Measurements from ENCODE around the gene GALNT10. TPM values are rescaled to one million over a fixed set of nuclear protein-coding genes. Genes with fewer than 3 reads are reported as not detected.
A peak's percentile ranks its signal among the peaks of the same experiment; 100 is the strongest.

Gene GALNT10
- total RNA-seq, 2 experiments from 2014 or later = 12.9 to 15.2 TPM

DNA sequence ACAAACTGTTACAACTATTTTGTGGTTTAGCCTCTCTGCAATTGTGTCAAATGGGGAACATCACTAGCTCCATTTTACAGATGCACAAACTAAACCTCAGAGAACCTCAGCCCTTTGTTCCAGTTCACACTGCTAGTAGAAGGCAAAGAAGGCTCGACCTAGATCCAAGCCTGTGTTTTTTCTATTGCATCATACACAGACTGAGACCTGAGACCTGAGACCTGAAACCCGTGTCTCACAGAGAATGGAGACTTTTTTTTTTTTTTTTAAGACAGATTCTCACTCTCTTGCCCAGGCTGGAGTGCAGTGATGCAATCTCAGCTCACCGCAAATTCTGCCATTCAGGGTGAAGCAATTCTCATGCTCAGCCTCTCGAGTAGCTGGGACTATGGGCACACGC, 120.8 kb downstream of the GALNT10 start:
- Mint-ChIP-seq H3K4me1 (ENCODE audit: low read depth) (peaks cover 35% of the 10 kb centered on the region), H3K27ac (peak overlapping the region; percentile 54), H3K9me3 (no peaks in the 10 kb centered on the region), H3K27me3 (no peaks in the 10 kb centered on the region), H3K36me3 (ENCODE audit: low read depth) (peaks cover 13% of the 10 kb centered on the region), H3K4me3 (no peak overlapping the region)
- ATAC-seq = peak; percentile 79
- CTCF ChIA-PET = no interaction called here
- TF ChIP-seq, protein P1, sequence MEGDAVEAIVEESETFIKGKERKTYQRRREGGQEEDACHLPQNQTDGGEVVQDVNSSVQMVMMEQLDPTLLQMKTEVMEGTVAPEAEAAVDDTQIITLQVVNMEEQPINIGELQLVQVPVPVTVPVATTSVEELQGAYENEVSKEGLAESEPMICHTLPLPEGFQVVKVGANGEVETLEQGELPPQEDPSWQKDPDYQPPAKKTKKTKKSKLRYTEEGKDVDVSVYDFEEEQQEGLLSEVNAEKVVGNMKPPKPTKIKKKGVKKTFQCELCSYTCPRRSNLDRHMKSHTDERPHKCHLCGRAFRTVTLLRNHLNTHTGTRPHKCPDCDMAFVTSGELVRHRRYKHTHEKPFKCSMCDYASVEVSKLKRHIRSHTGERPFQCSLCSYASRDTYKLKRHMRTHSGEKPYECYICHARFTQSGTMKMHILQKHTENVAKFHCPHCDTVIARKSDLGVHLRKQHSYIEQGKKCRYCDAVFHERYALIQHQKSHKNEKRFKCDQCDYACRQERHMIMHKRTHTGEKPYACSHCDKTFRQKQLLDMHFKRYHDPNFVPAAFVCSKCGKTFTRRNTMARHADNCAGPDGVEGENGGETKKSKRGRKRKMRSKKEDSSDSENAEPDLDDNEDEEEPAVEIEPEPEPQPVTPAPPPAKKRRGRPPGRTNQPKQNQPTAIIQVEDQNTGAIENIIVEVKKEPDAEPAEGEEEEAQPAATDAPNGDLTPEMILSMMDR (IDR thresholded peaks at IDR 0.05) = no peak
- DNase-seq = peak; percentile 40
- intact Hi-C loops (cut with micrococcal nuclease) = no loop called here
- POLR2A ChIA-PET = no interaction called here

DNA sequence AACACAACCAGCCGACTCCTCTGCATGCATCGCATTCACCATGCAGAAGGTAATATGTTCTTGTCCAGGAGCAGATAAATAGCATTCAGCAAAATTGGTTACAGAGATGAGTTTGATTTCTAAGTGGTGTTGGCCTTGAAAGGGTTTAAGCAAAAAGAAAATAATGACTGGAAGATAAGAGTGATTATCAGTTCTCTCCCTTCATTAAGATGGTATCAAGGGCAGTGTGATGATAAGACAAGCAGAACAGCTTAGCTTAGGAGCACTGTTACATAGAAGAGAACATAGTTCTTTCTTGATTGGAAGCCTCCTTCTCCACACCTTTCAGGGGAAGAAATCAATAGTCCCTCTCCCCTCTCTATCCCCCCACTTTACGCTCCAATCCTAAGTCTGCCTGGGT, 121.5 kb downstream of the GALNT10 start:
- ChIA-PET POLR2A (no interaction called here), CTCF (no interaction called here)
- TF ChIP-seq, protein P1 (IDR thresholded peaks at IDR 0.05) = no peak
- Mint-ChIP-seq H3K27me3 (no peaks in the 10 kb centered on the region), H3K4me1 (ENCODE audit: low read depth) (peaks cover 35% of the 10 kb centered on the region), H3K4me3 (no peak overlapping the region), H3K27ac (peak overlapping the region; percentile 65), H3K36me3 (ENCODE audit: low read depth) (peaks cover 10% of the 10 kb centered on the region), H3K9me3 (no peaks in the 10 kb centered on the region)
- DNase-seq (no peak), ATAC-seq (no peak)
- intact Hi-C loops (cut with micrococcal nuclease) = no loop called here

DNA sequence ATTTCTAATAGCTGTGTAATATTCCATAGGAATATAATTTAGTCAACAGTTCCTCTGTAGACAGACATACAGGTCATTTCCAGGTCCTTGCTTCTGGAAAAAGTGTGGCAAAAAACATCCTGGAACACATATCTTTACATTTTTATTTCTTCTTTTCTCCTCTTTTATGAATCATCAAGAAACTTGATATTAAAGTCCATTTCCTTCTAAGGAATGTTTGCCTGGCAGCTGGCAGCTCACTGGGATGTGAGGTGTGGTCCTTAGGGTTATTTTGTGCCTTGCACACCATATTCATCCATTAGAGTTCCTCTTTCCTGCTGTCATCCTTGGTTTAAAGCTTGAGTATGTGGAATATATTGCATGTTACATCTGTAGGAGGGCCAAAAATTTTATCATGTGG, 122.0 kb downstream of the GALNT10 start:
- TF ChIP-seq, protein P1 (IDR thresholded peaks at IDR 0.05) = no peak
- H3K9me3 Mint-ChIP-seq = no peaks in the 10 kb centered on the region
- peaks cover 10% of the 10 kb centered on the region for H3K36me3 Mint-ChIP-seq (ENCODE audit: low read depth)
- intact Hi-C loops (cut with micrococcal nuclease) = no loop called here
- ATAC-seq = no peak
- POLR2A ChIA-PET = no interaction called here
- H3K27ac Mint-ChIP-seq = no peak overlapping the region
- H3K4me1 Mint-ChIP-seq (ENCODE audit: low read depth) = peaks cover 35% of the 10 kb centered on the region
- DNase-seq = no peak
- H3K4me3 Mint-ChIP-seq = no peak overlapping the region
- no peaks in the 10 kb centered on the region for H3K27me3 Mint-ChIP-seq
- CTCF ChIA-PET = interaction anchor here (0.6 kb wide), 2 partner anchors 9 to 20 kb away, joined by 3 read pairs; no protein-coding TSS in a partner anchor

DNA sequence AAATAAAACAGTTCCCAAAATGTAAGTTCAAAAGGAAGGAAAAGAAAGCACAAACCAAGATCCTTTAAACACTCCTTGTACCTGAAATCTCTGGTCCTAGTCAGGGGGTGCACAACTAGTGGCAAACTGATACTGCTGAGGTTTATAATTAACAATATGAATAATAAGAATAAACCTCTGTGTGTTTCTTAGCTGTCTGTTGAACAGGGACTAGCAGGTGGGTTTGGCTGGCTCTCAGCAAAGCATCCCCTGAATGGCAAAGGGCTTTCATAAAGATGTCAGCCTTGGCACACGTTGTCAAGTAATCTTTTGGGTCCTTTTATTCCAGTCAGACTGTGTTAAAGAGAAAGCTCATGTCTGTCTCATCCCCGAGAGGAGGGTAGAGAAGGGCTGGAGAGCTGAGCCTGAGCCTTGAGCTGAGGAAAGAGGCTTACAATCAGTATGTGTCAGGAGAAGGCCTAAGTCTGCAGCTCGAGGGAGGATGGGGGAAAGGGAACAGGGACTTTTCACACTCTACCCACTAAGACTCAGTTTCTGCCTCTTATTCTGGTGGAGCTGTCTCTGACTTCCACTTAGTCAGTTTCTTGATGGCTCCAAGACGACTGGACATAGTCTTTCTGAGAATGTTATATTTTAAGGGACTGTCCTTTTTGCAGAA, 123.0 kb downstream of the GALNT10 start:
- ATAC-seq (no peak), DNase-seq (no peak)
- Mint-ChIP-seq H3K27me3 (no peaks in the 10 kb centered on the region), H3K4me1 (ENCODE audit: low read depth) (peaks cover 35% of the 10 kb centered on the region), H3K4me3 (no peak overlapping the region), H3K36me3 (ENCODE audit: low read depth) (peaks cover 10% of the 10 kb centered on the region), H3K27ac (no peak overlapping the region), H3K9me3 (no peaks in the 10 kb centered on the region)
- intact Hi-C loops (cut with micrococcal nuclease) = no loop called here
- POLR2A ChIA-PET = no interaction called here
- CTCF ChIA-PET = interaction anchor here (0.6 kb wide), 1 partner anchor 8 kb away, joined by 3 read pairs; no protein-coding TSS in a partner anchor
- TF ChIP-seq, protein P1 (IDR thresholded peaks at IDR 0.05) = no peak

DNA sequence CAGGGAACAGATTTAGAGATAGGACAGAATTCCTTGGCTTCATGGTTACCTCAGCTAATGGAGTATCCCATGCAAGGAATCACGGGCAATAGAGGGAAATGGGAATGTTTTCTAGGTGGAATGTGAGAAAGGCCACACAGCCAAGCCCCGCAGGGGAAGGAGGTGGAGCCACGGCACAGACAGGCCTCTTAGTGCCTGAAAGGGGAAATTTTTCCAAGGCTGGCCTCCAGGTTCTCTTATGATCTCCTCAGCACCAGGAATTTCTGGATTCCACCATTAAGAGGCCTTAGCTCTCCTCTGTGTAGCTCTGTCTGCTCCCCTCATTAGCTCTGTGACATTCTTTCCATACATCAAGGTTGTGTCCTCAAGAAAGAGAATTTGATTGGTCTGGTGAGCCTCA, 124.7 kb downstream of the GALNT10 start:
- ATAC-seq (no peak), DNase-seq (no peak)
- POLR2A ChIA-PET = interaction anchor here (1.0 kb wide), 1 partner anchor 12 kb away, joined by 3 read pairs; no protein-coding TSS in a partner anchor
- H3K4me1 Mint-ChIP-seq (ENCODE audit: low read depth) = peaks cover 19% of the 10 kb centered on the region
- TF ChIP-seq, protein P1 (IDR thresholded peaks at IDR 0.05) = no peak
- H3K36me3 Mint-ChIP-seq (ENCODE audit: low read depth) = peaks cover 8% of the 10 kb centered on the region
- intact Hi-C loops (cut with micrococcal nuclease) = no loop called here
- CTCF ChIA-PET = no interaction called here
- no peaks in the 10 kb centered on the region for H3K27me3 Mint-ChIP-seq
- no peak overlapping the region for H3K27ac Mint-ChIP-seq
- no peaks in the 10 kb centered on the region for H3K9me3 Mint-ChIP-seq
- no peak overlapping the region for H3K4me3 Mint-ChIP-seq

All from activated CD8-positive, alpha-beta T cell treated with anti-CD3 and anti-CD28 coated beads for 36 hours (primary cell).